Effector memory CD4-positive, alpha-beta T cell (primary cell): ENCODE data around the gene NYNRIN.

Experiments
- DNase-seq, 3 donors: peaks; one replicate each; pipeline ENCODE4 v3.0.0-alpha.2; 2020
- H3K27ac ChIP-seq: 2 replicates; pipeline ENCODE4 v1.7.0; 2013; ENCODE audit warnings: mild to moderate bottlenecking, low read length, moderate library complexity; ENCODE audit not compliant: insufficient read depth, poor library complexity, severe bottlenecking
- H3K27me3 ChIP-seq: replicated peaks from 2 replicates; pipeline ENCODE4 v1.7.0; 2013; ENCODE audit warnings: mild to moderate bottlenecking, low read length; ENCODE audit not compliant: insufficient read depth, control insufficient read depth, poor library complexity, severe bottlenecking
- H3K36me3 ChIP-seq: 2 replicates; pipeline ENCODE4 v1.7.0; 2013; ENCODE audit warnings: mild to moderate bottlenecking, low read length, moderate library complexity; ENCODE audit not compliant: control insufficient read depth, insufficient read depth
- H3K4me1 ChIP-seq: 2 replicates; pipeline ENCODE4 v1.7.0; 2013; ENCODE audit warnings: low read length, mild to moderate bottlenecking; ENCODE audit not compliant: control insufficient read depth, insufficient read depth, poor library complexity, severe bottlenecking
- H3K4me3 ChIP-seq: 2 replicates; pipeline ENCODE4 v1.7.0; 2013; ENCODE audit warnings: low read length, low read depth, mild to moderate bottlenecking; ENCODE audit not compliant: insufficient read depth, poor library complexity, severe bottlenecking
- H3K9me3 ChIP-seq: 2 replicates; pipeline ENCODE4 v1.7.0; 2013; ENCODE audit warnings: mild to moderate bottlenecking, low read length, moderate library complexity; ENCODE audit not compliant: control insufficient read depth

NYNRIN gene

DNA sequence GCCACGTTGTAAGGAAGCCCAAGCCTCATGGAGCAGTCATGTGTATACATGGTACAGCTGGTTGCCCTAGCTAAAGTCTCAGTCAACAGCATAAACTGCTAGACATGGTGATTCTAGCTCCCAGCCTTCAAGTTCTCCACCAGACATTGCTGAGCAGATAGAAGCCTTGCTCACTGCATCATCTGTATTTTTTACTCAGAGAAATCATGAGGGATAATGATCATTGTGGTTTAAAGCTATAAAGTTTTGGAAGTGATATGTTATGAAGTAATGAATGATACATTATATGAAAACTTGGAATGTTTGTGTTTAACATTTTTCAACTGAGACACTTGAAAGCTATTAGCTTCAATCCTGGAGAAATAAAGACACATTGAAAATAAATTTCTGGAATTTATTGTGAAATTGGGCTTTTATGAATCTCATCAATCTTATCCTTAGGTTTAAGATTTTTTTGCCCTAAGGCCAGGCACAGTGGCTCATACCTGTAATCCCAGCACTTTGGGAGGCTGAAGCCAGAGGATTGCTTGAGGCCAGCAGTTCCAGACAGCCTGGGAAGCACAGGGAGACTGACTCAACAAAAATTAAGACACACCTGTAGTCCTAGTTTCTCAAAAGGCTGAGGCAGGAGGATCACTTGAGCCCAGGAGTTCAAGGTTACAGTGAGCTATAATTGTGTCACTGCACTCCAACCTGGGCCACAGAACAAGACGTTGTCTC lies 36.4 kb upstream of the NYNRIN start:
- H3K27ac ChIP-seq, result no peak overlapping the region

DNA sequence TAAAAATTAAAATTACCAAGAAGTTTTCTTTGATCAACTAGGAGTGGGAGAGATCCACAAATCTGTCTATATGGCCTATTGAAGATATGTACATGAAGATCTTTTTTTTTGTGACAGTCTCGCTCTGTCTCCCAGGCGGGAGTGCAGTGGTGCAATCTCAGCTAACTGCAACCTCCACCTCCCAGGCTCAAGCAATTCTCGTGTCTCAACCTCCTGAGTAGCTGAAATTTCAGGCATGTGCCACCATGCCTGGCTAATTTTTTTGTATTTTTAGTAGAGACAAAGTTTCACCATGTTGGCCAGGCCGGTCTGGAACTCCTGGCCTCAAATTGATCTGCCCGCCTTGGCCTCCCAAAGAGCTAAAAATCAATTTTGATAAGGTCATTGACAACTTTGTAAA lies 35.4 kb upstream of the NYNRIN start:
- Histone ChIP-seq H3K36me3 (no peaks in the 10 kb centered on the region), H3K27ac (no peak overlapping the region), H3K4me3 (no peak overlapping the region), H3K9me3 (no peaks in the 10 kb centered on the region), H3K4me1 (peaks cover 30% of the 10 kb centered on the region), H3K27me3 (peaks cover 36% of the 10 kb centered on the region)
- no peak for DNase-seq

More for the DNA sequence above, 36.4 kb upstream of the NYNRIN start:
- no peaks in the 10 kb centered on the region for H3K36me3 ChIP-seq
- no peak overlapping the region for H3K4me3 ChIP-seq
- DNase-seq, result no peak
- H3K27me3 ChIP-seq, result peaks cover 26% of the 10 kb centered on the region
- H3K9me3 ChIP-seq, result no peaks in the 10 kb centered on the region
- H3K4me1 ChIP-seq, result peaks cover 20% of the 10 kb centered on the region

DNA sequence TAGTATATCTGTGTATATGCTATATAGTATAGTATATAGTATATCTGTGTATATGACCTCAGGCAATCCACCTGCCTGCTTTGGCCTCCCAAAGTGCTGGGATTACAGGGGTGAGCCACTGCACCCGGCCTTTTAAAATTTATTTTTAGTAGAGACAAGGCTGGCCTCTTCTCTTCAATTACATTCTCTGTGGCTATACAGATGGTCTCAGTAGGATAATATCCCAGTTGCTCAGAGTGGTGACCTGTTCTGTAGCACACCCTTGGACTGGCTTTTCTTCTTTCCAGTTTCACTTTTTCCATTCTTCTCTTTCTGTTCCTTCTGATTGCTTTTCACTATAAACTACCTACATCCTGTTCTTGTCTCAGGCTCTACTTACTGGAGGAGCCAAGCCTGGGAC lies 34.0 kb upstream of the NYNRIN start:
- Histone ChIP-seq H3K4me1 (peaks cover 36% of the 10 kb centered on the region), H3K4me3 (no peak overlapping the region), H3K36me3 (no peaks in the 10 kb centered on the region), H3K27me3 (peaks cover 43% of the 10 kb centered on the region), H3K27ac (no peak overlapping the region), H3K9me3 (no peaks in the 10 kb centered on the region)
- DNase-seq, result no peak

GRCh38 chr14:24365600-24366412 lies 33.0 kb upstream of the NYNRIN start:
- peak; percentile 21 to 47 (median 21) for DNase-seq
- Histone ChIP-seq H3K9me3 (no peaks in the 10 kb centered on the region), H3K4me3 (peak overlapping the region; percentile 44), H3K27me3 (peaks cover 43% of the 10 kb centered on the region), H3K36me3 (no peaks in the 10 kb centered on the region), H3K4me1 (peaks cover 36% of the 10 kb centered on the region), H3K27ac (no peak overlapping the region)

- H3K27me3 ChIP-seq, result peaks cover 43% of the 10 kb centered on the region
- H3K36me3 ChIP-seq, result no peaks in the 10 kb centered on the region
- peak overlapping the region; percentile 44 for H3K4me3 ChIP-seq
- H3K9me3 ChIP-seq, result no peaks in the 10 kb centered on the region
- no peak overlapping the region for H3K27ac ChIP-seq
- DNase-seq, result no peak
- H3K4me1 ChIP-seq, result peaks cover 36% of the 10 kb centered on the region
These were observed 32.4 kb upstream of the NYNRIN start for GRCh38 chr14:24366413-24366720.

- peaks cover 36% of the 10 kb centered on the region for H3K4me1 ChIP-seq
- H3K36me3 ChIP-seq, result no peaks in the 10 kb centered on the region
- peak overlapping the region; percentile 44 for H3K4me3 ChIP-seq
- no peaks in the 10 kb centered on the region for H3K9me3 ChIP-seq
- no peak overlapping the region for H3K27ac ChIP-seq
- peaks cover 43% of the 10 kb centered on the region for H3K27me3 ChIP-seq
- DNase-seq, result no peak
These were observed 31.9 kb upstream of the NYNRIN start for GRCh38 chr14:24366721-24367513.

DNA sequence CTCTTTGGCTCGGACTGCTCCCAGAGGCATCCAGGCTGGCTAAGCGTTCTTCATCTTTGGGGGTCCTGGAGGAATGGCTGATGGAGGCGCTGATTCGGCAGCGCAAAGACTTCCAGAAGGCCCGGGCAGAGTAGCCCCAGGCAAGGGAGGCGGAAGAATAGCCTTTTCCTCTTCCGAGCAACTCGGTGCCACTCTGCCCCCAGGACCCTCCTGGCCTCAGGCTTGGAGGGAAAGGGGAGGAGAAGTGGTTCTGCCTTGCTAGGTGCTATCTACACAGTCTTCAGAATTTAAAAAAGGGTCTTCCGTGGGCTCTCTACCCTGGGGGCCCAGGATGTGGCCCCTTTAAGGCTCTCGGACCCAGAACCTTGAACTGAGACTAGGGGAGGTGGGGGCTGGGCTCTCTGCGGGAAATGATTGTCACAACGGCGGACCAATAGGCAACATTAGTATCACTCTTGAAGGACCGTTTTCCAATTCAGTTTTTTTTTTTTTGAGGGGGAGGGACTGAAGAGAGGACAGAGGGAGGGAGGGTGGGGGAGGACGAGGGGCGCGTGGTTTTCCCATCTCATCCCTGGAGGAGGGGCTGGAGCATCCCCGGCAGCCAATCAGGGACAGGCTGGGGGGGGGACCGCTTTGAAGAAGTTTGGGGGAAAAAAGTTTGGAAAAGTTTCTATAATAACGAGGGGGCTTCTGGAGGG lies 31.1 kb upstream of the NYNRIN start, which contains the start of gene NFATC4:
NFATC4 (plus strand) TSS at position 671 of the 698 bp plus-strand sequence. CDS start 157 bp downstream, outside the sequence.
- H3K36me3 ChIP-seq, result no peaks in the 10 kb centered on the region
- peak within 1 kb of the TSS; percentile 44 for H3K4me3 ChIP-seq
- peaks cover 36% of the 10 kb centered on the region for H3K4me1 ChIP-seq
- no peak for DNase-seq
- peaks cover 43% of the 10 kb centered on the region for H3K27me3 ChIP-seq
- H3K9me3 ChIP-seq, result no peaks in the 10 kb centered on the region
- H3K27ac ChIP-seq, result no peak within 1 kb of the TSS

DNA sequence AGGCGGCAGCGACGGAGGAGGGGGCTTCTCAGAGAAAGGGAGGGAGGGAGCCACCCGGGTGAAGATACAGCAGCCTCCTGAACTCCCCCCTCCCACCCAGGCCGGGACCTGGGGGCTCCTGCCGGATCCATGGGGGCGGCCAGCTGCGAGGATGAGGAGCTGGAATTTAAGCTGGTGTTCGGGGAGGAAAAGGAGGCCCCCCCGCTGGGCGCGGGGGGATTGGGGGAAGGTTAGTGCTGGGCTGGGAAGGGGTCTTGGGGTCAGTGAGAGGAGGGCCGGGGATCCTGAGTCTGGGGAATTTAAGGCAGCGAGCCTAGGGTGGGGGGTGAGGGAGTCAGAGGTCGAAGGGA lies 30.6 kb upstream of the NYNRIN start:
- H3K4me1 ChIP-seq, result peaks cover 36% of the 10 kb centered on the region
- no peaks in the 10 kb centered on the region for H3K36me3 ChIP-seq
- H3K27ac ChIP-seq, result no peak overlapping the region
- no peak for DNase-seq
- peak overlapping the region; percentile 11 for H3K4me3 ChIP-seq
- no peaks in the 10 kb centered on the region for H3K9me3 ChIP-seq
- peaks cover 43% of the 10 kb centered on the region for H3K27me3 ChIP-seq

DNA sequence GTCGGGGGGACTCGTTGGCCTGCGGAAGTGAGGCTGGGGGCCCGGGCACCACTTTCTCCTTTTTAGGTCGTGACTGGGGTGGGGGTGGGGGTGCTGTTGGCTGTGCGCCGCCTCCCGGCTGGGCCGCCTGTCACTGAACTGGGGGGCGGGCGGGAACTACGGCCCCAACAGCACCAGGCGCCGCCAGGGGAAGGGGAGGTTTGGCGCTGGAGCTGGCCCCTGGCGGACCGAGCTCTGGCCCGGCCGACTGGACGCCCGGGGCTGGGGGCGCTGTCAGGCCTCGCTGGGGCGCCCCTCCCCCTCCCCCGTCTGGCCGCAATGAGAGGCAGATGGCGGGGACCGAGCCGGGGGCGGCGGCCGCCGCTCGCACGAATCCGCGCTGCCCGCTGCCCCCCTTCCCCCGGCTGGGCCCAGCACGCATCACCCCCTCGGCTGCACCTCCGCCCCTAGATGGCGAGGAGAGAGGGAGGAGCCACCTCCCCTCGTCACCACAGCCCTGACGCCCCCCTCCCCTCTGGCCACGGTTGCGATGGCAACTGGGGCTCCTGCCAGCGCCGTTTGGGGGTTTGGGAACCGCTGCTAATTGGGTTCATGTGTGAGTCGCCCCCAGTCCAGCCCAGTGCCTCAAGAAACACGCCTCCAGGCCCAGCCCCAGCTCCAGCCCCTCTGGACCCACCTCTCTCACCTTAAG lies 30.1 kb upstream of the NYNRIN start:
- peaks cover 40% of the 10 kb centered on the region for H3K27me3 ChIP-seq
- H3K4me3 ChIP-seq, result peak overlapping the region; percentile 11
- H3K4me1 ChIP-seq, result peaks cover 36% of the 10 kb centered on the region
- H3K36me3 ChIP-seq, result no peaks in the 10 kb centered on the region
- no peaks in the 10 kb centered on the region for H3K9me3 ChIP-seq
- no peak overlapping the region for H3K27ac ChIP-seq
- no peak for DNase-seq
